HepG2 (cell line): ENCODE results near the gene TMEM235. TPM values are rescaled to one million over a fixed set of nuclear protein-coding genes. Genes with fewer than 3 reads are reported as not detected.

ENCODE experiments used
- GLI4 ChIP-seq: sonication (generic); formaldehyde crosslinking; IDR thresholded peaks from 2 replicates; pipeline ENCODE4 v1.5.1; 2020; ENCODE audit warnings: missing genetic modification reagents, mild to moderate bottlenecking, moderate library complexity, borderline replicate concordance
- GTF3A ChIP-seq: sonication (generic); formaldehyde crosslinking; conservative IDR thresholded peaks from 2 replicates; pipeline ENCODE4 v1.4.0; 2020; ENCODE audit warnings: mild to moderate bottlenecking, missing genetic modification reagents
- KAT2B ChIP-seq: fragments of 150-350 bp; IDR thresholded peaks from 2 replicates; pipeline ENCODE4 v1.6.1; 2014; ENCODE audit warnings: low read depth, low read length, borderline replicate concordance
- NFRKB ChIP-seq: fragments of 450-650 bp; IDR thresholded peaks from 2 replicates; pipeline ENCODE4 v1.6.1; 2017
- SETDB1 ChIP-seq: sonication (generic); formaldehyde crosslinking; IDR thresholded peaks from 2 replicates; pipeline ENCODE4 v1.5.1; 2020; ENCODE audit warnings: missing genetic modification reagents, mild to moderate bottlenecking, borderline replicate concordance
- SYNCRIP ChIP-seq: fragments of 200-400 bp; formaldehyde crosslinking; IDR thresholded peaks from 2 replicates; pipeline ENCODE4 v1.6.1; 2018; ENCODE audit warnings: mild to moderate bottlenecking, low read depth, low read length; ENCODE audit not compliant: insufficient read depth
- ZFX ChIP-seq: sonication (generic); formaldehyde crosslinking; IDR thresholded peaks from 2 replicates; pipeline ENCODE4 v1.4.0; 2020; ENCODE audit warnings: mild to moderate bottlenecking, low read depth, missing genetic modification reagents, moderate library complexity
- ZNF124 ChIP-seq: sonication (generic); formaldehyde crosslinking; IDR thresholded peaks from 2 replicates; pipeline ENCODE4 v1.4.0; 2020; ENCODE audit warnings: missing genetic modification reagents
- ZNF20 ChIP-seq: sonication (generic); formaldehyde crosslinking; IDR thresholded peaks from 2 replicates; pipeline ENCODE4 v1.4.0; 2020; ENCODE audit warnings: mild to moderate bottlenecking, moderate library complexity, missing genetic modification reagents
- ZNF510 ChIP-seq: sonication (generic); formaldehyde crosslinking; IDR thresholded peaks from 2 replicates; pipeline ENCODE4 v1.4.0; 2020; ENCODE audit warnings: low read depth, mild to moderate bottlenecking, missing genetic modification reagents
- ZNF782 ChIP-seq: sonication (generic); formaldehyde crosslinking; IDR thresholded peaks from 2 replicates; pipeline ENCODE4 v1.4.0; 2020; ENCODE audit warnings: missing genetic modification reagents, mild to moderate bottlenecking, borderline replicate concordance
- ZNF879 ChIP-seq: sonication (generic); formaldehyde crosslinking; IDR thresholded peaks from 2 replicates; pipeline ENCODE4 v1.8.1; 2023; ENCODE audit warnings: missing genetic modification reagents
- polyA plus RNA-seq, 8 experiments: library from polyadenylated mRNA; depleted of rRNA in 3 of 8; stranded (reverse) in 7 of 8; unstranded in 1 of 8; fragments of >200 nt; fragmentation: Illumina TruSeq in 4 of 8; extraction: Trizol in 4 of 8; gene quantifications; 2 replicates each; pipeline versions ENCODE4 v1.2.1 to v1.2.3, GENCODE V29; 2011 to 2016; ENCODE audit warnings: low read depth in 4 of 8, missing spikeins in 1 of 8, mixed read lengths in 1 of 8; ENCODE audit not compliant: insufficient read depth in 1 of 8
- total RNA-seq, 5 experiments: library from RNA; depleted of rRNA; stranded (reverse); fragments of >200 nt; fragmentation: Illumina TruSeq; extraction: Trizol; gene quantifications; 2 replicates each; pipeline ENCODE4 v1.2.3, GENCODE V29; 2016; ENCODE audit warnings: low read depth in 1 of 5
- TF ChIP-seq, protein P1 (sequence below): sonication (generic); formaldehyde crosslinking; IDR thresholded peaks from 2 replicates; pipeline ENCODE4 v1.5.0; 2020; ENCODE audit warnings: mild to moderate bottlenecking, missing genetic modification reagents, borderline replicate concordance
- TF ChIP-seq, protein P2 (sequence below): IDR thresholded peaks from 2 replicates; pipeline ENCODE4 v1.4.0; 2020; ENCODE audit warnings: mild to moderate bottlenecking, missing genetic modification reagents
- TF ChIP-seq, protein P3 (sequence below): IDR thresholded peaks from 2 replicates; pipeline ENCODE4 v1.6.1; 2012; ENCODE audit warnings: low read depth, low read length, improper control_type of control experiment

The TMEM235 gene
- total and polyA plus RNA-seq, 2 of the 13 experiments (the other 11 are each of a cell fraction or from before 2014, with no cell fraction given), result not detected

- TF ChIP-seq, protein P1, sequence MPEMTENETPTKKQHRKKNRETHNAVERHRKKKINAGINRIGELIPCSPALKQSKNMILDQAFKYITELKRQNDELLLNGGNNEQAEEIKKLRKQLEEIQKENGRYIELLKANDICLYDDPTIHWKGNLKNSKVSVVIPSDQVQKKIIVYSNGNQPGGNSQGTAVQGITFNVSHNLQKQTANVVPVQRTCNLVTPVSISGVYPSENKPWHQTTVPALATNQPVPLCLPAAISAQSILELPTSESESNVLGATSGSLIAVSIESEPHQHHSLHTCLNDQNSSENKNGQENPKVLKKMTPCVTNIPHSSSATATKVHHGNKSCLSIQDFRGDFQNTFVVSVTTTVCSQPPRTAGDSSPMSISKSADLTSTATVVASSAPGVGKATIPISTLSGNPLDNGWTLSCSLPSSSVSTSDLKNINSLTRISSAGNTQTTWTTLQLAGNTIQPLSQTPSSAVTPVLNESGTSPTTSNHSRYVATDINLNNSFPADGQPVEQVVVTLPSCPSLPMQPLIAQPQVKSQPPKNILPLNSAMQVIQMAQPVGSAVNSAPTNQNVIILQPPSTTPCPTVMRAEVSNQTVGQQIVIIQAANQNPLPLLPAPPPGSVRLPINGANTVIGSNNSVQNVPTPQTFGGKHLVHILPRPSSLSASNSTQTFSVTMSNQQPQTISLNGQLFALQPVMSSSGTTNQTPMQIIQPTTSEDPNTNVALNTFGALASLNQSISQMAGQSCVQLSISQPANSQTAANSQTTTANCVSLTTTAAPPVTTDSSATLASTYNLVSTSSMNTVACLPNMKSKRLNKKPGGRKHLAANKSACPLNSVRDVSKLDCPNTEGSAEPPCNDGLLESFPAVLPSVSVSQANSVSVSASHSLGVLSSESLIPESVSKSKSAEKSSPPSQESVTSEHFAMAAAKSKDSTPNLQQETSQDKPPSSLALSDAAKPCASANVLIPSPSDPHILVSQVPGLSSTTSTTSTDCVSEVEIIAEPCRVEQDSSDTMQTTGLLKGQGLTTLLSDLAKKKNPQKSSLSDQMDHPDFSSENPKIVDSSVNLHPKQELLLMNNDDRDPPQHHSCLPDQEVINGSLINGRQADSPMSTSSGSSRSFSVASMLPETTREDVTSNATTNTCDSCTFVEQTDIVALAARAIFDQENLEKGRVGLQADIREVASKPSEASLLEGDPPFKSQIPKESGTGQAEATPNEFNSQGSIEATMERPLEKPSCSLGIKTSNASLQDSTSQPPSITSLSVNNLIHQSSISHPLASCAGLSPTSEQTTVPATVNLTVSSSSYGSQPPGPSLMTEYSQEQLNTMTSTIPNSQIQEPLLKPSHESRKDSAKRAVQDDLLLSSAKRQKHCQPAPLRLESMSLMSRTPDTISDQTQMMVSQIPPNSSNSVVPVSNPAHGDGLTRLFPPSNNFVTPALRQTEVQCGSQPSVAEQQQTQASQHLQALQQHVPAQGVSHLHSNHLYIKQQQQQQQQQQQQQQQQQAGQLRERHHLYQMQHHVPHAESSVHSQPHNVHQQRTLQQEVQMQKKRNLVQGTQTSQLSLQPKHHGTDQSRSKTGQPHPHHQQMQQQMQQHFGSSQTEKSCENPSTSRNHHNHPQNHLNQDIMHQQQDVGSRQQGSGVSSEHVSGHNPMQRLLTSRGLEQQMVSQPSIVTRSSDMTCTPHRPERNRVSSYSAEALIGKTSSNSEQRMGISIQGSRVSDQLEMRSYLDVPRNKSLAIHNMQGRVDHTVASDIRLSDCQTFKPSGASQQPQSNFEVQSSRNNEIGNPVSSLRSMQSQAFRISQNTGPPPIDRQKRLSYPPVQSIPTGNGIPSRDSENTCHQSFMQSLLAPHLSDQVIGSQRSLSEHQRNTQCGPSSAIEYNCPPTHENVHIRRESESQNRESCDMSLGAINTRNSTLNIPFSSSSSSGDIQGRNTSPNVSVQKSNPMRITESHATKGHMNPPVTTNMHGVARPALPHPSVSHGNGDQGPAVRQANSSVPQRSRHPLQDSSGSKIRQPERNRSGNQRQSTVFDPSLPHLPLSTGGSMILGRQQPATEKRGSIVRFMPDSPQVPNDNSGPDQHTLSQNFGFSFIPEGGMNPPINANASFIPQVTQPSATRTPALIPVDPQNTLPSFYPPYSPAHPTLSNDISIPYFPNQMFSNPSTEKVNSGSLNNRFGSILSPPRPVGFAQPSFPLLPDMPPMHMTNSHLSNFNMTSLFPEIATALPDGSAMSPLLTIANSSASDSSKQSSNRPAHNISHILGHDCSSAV, result no peak
- TF ChIP-seq KAT2B (no peak), SETDB1 (CRISPR knock-in tag) (no peak), GTF3A (CRISPR knock-in tag) (no peak), NFRKB (no peak), ZNF510 (CRISPR knock-in tag) (no peak), ZFX (CRISPR knock-in tag) (peak; percentile 49; the same call in 1 of the 2 replicates), ZNF124 (CRISPR knock-in tag) (peak; percentile 76; the same call in 1 of the 2 replicates), ZNF20 (CRISPR knock-in tag) (no peak), GLI4 (no peak), ZNF879 (no peak), SYNCRIP (no peak), ZNF782 (CRISPR knock-in tag) (no peak)
- TF ChIP-seq, protein P2, sequence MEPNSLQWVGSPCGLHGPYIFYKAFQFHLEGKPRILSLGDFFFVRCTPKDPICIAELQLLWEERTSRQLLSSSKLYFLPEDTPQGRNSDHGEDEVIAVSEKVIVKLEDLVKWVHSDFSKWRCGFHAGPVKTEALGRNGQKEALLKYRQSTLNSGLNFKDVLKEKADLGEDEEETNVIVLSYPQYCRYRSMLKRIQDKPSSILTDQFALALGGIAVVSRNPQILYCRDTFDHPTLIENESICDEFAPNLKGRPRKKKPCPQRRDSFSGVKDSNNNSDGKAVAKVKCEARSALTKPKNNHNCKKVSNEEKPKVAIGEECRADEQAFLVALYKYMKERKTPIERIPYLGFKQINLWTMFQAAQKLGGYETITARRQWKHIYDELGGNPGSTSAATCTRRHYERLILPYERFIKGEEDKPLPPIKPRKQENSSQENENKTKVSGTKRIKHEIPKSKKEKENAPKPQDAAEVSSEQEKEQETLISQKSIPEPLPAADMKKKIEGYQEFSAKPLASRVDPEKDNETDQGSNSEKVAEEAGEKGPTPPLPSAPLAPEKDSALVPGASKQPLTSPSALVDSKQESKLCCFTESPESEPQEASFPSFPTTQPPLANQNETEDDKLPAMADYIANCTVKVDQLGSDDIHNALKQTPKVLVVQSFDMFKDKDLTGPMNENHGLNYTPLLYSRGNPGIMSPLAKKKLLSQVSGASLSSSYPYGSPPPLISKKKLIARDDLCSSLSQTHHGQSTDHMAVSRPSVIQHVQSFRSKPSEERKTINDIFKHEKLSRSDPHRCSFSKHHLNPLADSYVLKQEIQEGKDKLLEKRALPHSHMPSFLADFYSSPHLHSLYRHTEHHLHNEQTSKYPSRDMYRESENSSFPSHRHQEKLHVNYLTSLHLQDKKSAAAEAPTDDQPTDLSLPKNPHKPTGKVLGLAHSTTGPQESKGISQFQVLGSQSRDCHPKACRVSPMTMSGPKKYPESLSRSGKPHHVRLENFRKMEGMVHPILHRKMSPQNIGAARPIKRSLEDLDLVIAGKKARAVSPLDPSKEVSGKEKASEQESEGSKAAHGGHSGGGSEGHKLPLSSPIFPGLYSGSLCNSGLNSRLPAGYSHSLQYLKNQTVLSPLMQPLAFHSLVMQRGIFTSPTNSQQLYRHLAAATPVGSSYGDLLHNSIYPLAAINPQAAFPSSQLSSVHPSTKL (CRISPR knock-in tag), result peak; percentile 65
- TF ChIP-seq, protein P3, sequence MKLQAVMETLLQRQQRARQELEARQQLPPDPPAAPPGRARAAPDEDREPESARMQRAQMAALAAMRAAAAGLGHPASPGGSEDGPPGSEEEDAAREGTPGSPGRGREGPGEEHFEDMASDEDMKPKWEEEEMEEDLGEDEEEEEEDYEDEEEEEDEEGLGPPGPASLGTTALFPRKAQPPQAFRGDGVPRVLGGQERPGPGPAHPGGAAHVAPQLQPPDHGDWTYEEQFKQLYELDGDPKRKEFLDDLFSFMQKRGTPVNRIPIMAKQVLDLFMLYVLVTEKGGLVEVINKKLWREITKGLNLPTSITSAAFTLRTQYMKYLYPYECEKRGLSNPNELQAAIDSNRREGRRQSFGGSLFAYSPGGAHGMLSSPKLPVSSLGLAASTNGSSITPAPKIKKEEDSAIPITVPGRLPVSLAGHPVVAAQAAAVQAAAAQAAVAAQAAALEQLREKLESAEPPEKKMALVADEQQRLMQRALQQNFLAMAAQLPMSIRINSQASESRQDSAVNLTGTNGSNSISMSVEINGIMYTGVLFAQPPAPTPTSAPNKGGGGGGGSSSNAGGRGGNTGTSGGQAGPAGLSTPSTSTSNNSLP, result no peak
These were observed 19.7 kb downstream of the TMEM235 start (continued) for GRCh38 chr17:78250891-78251772.
